ENCODE measurements around the gene RGSL1. TPM values are rescaled to one million over a fixed set of nuclear protein-coding genes. Genes with fewer than 3 reads are reported as not detected.

RGSL1 gene
- total and polyA plus RNA-seq, 2 of the 8 experiments (the other 6 are each of a cell fraction or from before 2014, with no cell fraction given), result not detected

GRCh38 chr1:182533896-182534295, 84.0 kb downstream of the RGSL1 start:
- no peak overlapping the region for H2BK15ac ChIP-seq (ENCODE audit: low read length)
- H4K8ac ChIP-seq (ENCODE audit: extremely low read depth, insufficient read depth, low read length), result no peak overlapping the region
- no peak overlapping the region for H2BK5ac ChIP-seq (ENCODE audit: low read depth, low read length)
- WGBS, 2 experiments (ENCODE audit: extremely low coverage in 1 of 2, insufficient coverage in 1 of 2, insufficient read length in 1 of 2, insufficient replicate concordance in 2 of 2, low coverage in 1 of 2, low lambda C conversion rate in 2 of 2, missing lambda C conversion rate in 1 of 2), result 89% methylated on average over 2 of the region's 2 CpGs; no CpG with 5 or more reads in 1 of the 2 experiments
- no peak overlapping the region for H2AFZ ChIP-seq (ENCODE audit: low read length)
- no peaks in the 10 kb centered on the region for H3K36me3 ChIP-seq (ENCODE audit: control insufficient read depth in 2 of 4, insufficient read depth in 4 of 4, low read length in 3 of 4)
- H3K9ac ChIP-seq (replicated peaks in 1 of 4; ENCODE audit: extremely low read depth in 1 of 4, low read depth in 3 of 4, low read length in 3 of 4), result no peak overlapping the region
- no peaks in the 10 kb centered on the region for H4K20me1 ChIP-seq (replicated peaks in 1 of 2; ENCODE audit: control insufficient read depth in 1 of 2, insufficient read depth in 2 of 2, low read length in 2 of 2)
- no peak overlapping the region for H3K23ac ChIP-seq (ENCODE audit: insufficient read length)
- no peak overlapping the region for H3K56ac ChIP-seq (replicated peaks; ENCODE audit: insufficient read length, low read depth, low read length)
- H3K79me1 ChIP-seq (ENCODE audit: low read depth, low read length), result no peaks in the 10 kb centered on the region
- ChIA-PET POLR2A (ENCODE audit: partially characterized antibody) (no interaction called here), CTCF (ENCODE audit: partially characterized antibody) (no interaction called here)
- H3K27me3 ChIP-seq (replicated peaks in 1 of 4; ENCODE audit: control insufficient read depth in 3 of 4, extremely low read depth in 1 of 4, insufficient read depth in 3 of 4, low read length in 3 of 4), result no peaks in the 10 kb centered on the region; a peak in 1 of 7 replicates
- no peak overlapping the region for H4K5ac ChIP-seq (ENCODE audit: insufficient read length, low read depth, low read length)
- no peaks in the 10 kb centered on the region for H3K4me1 ChIP-seq (replicated peaks in 1 of 4; ENCODE audit: control insufficient read depth in 3 of 4, insufficient read depth in 4 of 4, low read length in 3 of 4)
- H3K9me3 ChIP-seq (ENCODE audit: insufficient read depth in 2 of 2, low read depth in 1 of 2, low read length in 1 of 2), result no peaks in the 10 kb centered on the region
- no peak overlapping the region for H4K91ac ChIP-seq (replicated peaks; ENCODE audit: insufficient read length, low read length)
- no peak overlapping the region for H2BK120ac ChIP-seq (replicated peaks; ENCODE audit: low read depth, low read length)
- no peak overlapping the region for H3K4ac ChIP-seq (replicated peaks; ENCODE audit: insufficient read length, low read depth, low read length)
- no peak overlapping the region for H3K4me3 ChIP-seq (ENCODE audit: extremely low read depth in 1 of 4, insufficient read depth in 2 of 4, low read depth in 3 of 4, low read length in 4 of 4)
- H3K79me2 ChIP-seq (ENCODE audit: control insufficient read depth in 1 of 2, insufficient read depth in 2 of 2, low read length in 2 of 2), result no peaks in the 10 kb centered on the region
- no peak overlapping the region for H3K4me2 ChIP-seq (ENCODE audit: insufficient read depth in 1 of 2, low read depth in 2 of 2, low read length in 2 of 2)
- H3K18ac ChIP-seq (ENCODE audit: extremely low read depth, low read length), result no peak overlapping the region
- no peak overlapping the region for H3K27ac ChIP-seq (ENCODE audit: low read depth, low read length)
- no peaks in the 10 kb centered on the region for H3K23me2 ChIP-seq (ENCODE audit: low read depth, low read length)
- H2BK20ac ChIP-seq (ENCODE audit: low read length), result no peak overlapping the region
- FAIRE-seq (no peak), DNase-seq (ENCODE audit: low read depth in 1 of 2, low spot score in 2 of 2) (no peak)
- no peak overlapping the region for H3K14ac ChIP-seq (ENCODE audit: insufficient read length)
- TF ChIP-seq GABPA (IDR thresholded peaks at IDR 0.05; ENCODE audit: borderline replicate concordance, insufficient read depth, low read length) (no peak), SP2 (IDR thresholded peaks at IDR 0.05; ENCODE audit: low read length) (no peak), CHD1 (IDR thresholded peaks at IDR 0.05; ENCODE audit: low read depth, low read length) (no peak), JUN (IDR thresholded peaks at IDR 0.05; ENCODE audit: low read depth, low read length) (no peak), KDM1A (IDR thresholded peaks at IDR 0.05; ENCODE audit: borderline replicate concordance, low read length) (no peak), FOSL1 (IDR thresholded peaks at IDR 0.05; ENCODE audit: insufficient read depth, low read depth, low read length) (no peak), E2F6 (IDR thresholded peaks at IDR 0.05) (no peak), ZNF274 (IDR thresholded peaks at IDR 0.05; ENCODE audit: borderline replicate concordance, extremely low read depth, low read length) (no peak), CHD2 (IDR thresholded peaks at IDR 0.05; ENCODE audit: low read length) (no peak)
- H2AK5ac ChIP-seq (ENCODE audit: low read depth, low read length), result no peak overlapping the region
- no peak overlapping the region for H2BK12ac ChIP-seq (ENCODE audit: low read depth, low read length)

All from H1 (cell line).